ENCODE results near the gene PHF2.

PHF2 gene

DNA sequence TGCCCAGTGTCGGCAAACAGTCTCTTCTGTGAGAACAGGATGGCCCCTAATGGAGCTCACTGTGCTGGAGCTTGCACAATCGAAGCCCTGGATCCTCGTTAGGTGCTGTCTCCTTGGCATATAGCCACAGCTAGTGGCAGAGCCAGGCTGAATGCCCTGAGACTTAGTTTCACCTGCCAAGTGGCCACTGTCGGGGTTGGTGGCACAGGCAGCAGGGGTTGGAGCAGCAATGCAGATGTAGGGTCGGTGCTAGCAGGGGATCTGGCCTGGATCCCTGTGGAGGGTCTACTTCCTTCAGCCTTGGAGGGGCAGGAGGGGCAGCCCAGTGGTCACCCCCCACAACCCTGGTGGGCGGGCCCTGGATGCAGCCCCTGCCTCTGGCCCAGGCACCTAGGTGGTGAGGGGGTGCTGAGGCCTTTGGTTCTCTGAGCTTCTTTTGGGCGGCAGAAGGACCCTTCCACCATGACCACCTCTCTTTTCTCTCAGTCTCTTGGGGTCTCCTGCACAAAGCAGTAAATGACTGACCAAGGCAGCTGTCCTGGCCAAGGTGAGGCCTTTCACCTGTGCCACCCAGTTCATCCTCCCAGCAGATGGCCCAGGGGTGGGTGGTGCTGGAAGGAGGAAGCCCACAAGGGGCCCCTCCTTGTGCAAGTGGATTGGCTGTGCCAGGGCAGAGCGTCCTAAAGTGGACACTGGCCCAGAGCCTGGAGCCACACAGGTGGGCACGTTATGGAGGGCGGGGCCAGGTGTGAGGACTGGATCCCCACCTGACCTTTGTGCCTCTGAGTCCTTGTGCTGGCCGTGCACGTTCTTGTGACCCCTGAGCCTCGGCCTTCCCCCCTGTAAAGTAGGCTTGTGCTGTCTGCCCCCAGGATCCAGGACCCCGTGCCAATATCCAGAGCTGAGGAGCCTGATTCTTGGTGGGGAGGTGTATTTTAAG lies 44.8 kb downstream of the PHF2 start:
- H2AFZ ChIP-seq (ENCODE audit: low read length) = no peak overlapping the region
- H3F3A ChIP-seq (ENCODE audit: low read depth) = no peaks in the 10 kb centered on the region
- H4K20me1 ChIP-seq (ENCODE audit: insufficient read depth, low read length, poor library complexity, severe bottlenecking) = peaks cover 4% of the 10 kb centered on the region
- peaks cover 6% of the 10 kb centered on the region for H3K4me1 ChIP-seq (ENCODE audit: insufficient read depth, low read length, poor library complexity, severe bottlenecking)
- H3K4me2 ChIP-seq (ENCODE audit: low read depth, low read length, poor library complexity, severe bottlenecking) = no peak overlapping the region
- no peaks in the 10 kb centered on the region for H3K9me3 ChIP-seq (ENCODE audit: insufficient read depth, low read depth, low read length)
- TF ChIP-seq EZH2phosphoT487 (IDR thresholded peaks at IDR 0.05; ENCODE audit: borderline replicate concordance) = no peak
- TF ChIP-seq, protein P1, sequence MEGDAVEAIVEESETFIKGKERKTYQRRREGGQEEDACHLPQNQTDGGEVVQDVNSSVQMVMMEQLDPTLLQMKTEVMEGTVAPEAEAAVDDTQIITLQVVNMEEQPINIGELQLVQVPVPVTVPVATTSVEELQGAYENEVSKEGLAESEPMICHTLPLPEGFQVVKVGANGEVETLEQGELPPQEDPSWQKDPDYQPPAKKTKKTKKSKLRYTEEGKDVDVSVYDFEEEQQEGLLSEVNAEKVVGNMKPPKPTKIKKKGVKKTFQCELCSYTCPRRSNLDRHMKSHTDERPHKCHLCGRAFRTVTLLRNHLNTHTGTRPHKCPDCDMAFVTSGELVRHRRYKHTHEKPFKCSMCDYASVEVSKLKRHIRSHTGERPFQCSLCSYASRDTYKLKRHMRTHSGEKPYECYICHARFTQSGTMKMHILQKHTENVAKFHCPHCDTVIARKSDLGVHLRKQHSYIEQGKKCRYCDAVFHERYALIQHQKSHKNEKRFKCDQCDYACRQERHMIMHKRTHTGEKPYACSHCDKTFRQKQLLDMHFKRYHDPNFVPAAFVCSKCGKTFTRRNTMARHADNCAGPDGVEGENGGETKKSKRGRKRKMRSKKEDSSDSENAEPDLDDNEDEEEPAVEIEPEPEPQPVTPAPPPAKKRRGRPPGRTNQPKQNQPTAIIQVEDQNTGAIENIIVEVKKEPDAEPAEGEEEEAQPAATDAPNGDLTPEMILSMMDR (conservative IDR thresholded peaks at IDR 0.05; ENCODE audit: low read length) = no peak
- no peaks in the 10 kb centered on the region for H3K27me3 ChIP-seq (ENCODE audit: insufficient read depth, low read length, poor library complexity, severe bottlenecking)
- H3K4me3 ChIP-seq (ENCODE audit: low read length, poor library complexity, severe bottlenecking) = no peak overlapping the region
- H3K79me2 ChIP-seq (ENCODE audit: insufficient read depth, low read length) = peaks cover 70% of the 10 kb centered on the region; the same call in 1 of the 2 replicates
- no peak overlapping the region for H3K9ac ChIP-seq (ENCODE audit: low read depth, low read length, poor library complexity, severe bottlenecking)
- no peaks in the 10 kb centered on the region for H3K9me2 ChIP-seq (replicated peaks; ENCODE audit: low read depth, low read length)
- no peaks in the 10 kb centered on the region for H3K36me3 ChIP-seq (ENCODE audit: insufficient read depth, low read length)

DNA sequence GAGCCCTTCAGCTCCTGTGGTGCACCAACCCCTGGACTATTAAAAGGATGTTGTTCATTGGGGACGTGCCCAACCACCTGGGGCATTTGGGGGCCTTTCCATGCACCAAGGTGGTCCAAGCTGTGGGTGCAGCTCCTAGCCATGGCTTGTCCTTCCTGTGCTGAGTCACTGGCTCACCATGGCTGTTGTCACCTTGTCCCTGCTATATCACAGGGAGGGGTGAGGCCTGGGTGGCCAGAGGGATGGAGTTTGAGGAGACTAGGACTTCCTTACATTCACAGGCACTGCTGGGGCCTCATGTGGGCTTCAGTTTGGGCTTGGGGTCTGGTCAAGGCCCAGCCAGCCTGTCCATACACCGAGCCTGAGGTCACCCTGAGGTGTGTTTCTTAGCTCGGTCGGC lies 45.5 kb downstream of the PHF2 start:
- Histone ChIP-seq H3K9ac (ENCODE audit: low read depth, low read length, poor library complexity, severe bottlenecking) (no peak overlapping the region), H2AFZ (ENCODE audit: low read length) (no peak overlapping the region), H3K4me3 (ENCODE audit: low read length, poor library complexity, severe bottlenecking) (no peak overlapping the region), H3K9me3 (ENCODE audit: insufficient read depth, low read depth, low read length) (no peaks in the 10 kb centered on the region), H3F3A (ENCODE audit: low read depth) (no peaks in the 10 kb centered on the region), H3K4me1 (ENCODE audit: insufficient read depth, low read length, poor library complexity, severe bottlenecking) (peaks cover 6% of the 10 kb centered on the region), H3K36me3 (ENCODE audit: insufficient read depth, low read length) (no peaks in the 10 kb centered on the region), H4K20me1 (ENCODE audit: insufficient read depth, low read length, poor library complexity, severe bottlenecking) (peaks cover 4% of the 10 kb centered on the region), H3K79me2 (ENCODE audit: insufficient read depth, low read length) (peaks cover 68% of the 10 kb centered on the region; the same call in 1 of the 2 replicates), H3K27me3 (ENCODE audit: insufficient read depth, low read length, poor library complexity, severe bottlenecking) (no peaks in the 10 kb centered on the region), H3K9me2 (replicated peaks; ENCODE audit: low read depth, low read length) (no peaks in the 10 kb centered on the region), H3K4me2 (ENCODE audit: low read depth, low read length, poor library complexity, severe bottlenecking) (no peak overlapping the region)
- TF ChIP-seq, protein P1 (conservative IDR thresholded peaks at IDR 0.05; ENCODE audit: low read length) = no peak
- TF ChIP-seq EZH2phosphoT487 (IDR thresholded peaks at IDR 0.05; ENCODE audit: borderline replicate concordance) = no peak

DNA sequence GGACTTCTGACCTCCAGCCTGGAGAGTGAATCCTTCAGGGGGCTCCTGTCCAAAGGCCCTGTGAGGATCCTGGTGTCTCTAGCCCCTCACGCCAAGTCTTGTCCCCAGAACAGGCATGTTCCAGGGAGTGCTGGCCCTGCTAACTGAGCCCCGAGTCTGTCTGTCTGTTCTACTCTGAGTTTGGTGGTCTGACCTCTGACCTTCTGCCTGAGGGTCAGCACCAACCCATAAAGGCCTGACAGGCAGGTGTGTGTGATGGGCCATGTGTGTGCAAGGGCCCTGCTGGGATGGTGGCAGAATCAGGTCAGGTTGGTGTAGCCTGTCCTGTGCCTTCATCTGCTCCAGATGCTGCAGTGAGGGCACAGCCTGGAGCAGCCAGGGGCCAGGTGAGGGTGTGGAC lies 46.3 kb downstream of the PHF2 start:
- peaks cover 4% of the 10 kb centered on the region for H4K20me1 ChIP-seq (ENCODE audit: insufficient read depth, low read length, poor library complexity, severe bottlenecking)
- no peaks in the 10 kb centered on the region for H3K4me1 ChIP-seq (ENCODE audit: insufficient read depth, low read length, poor library complexity, severe bottlenecking)
- no peak overlapping the region for H3K9ac ChIP-seq (ENCODE audit: low read depth, low read length, poor library complexity, severe bottlenecking)
- no peaks in the 10 kb centered on the region for H3K9me2 ChIP-seq (replicated peaks; ENCODE audit: low read depth, low read length)
- H3K4me3 ChIP-seq (ENCODE audit: low read length, poor library complexity, severe bottlenecking) = no peak overlapping the region
- H3K9me3 ChIP-seq (ENCODE audit: insufficient read depth, low read depth, low read length) = peaks cover under 1% of the 10 kb centered on the region; the same call in 1 of the 2 replicates
- peaks cover 66% of the 10 kb centered on the region; the same call in 1 of the 2 replicates for H3K79me2 ChIP-seq (ENCODE audit: insufficient read depth, low read length)
- no peaks in the 10 kb centered on the region for H3K36me3 ChIP-seq (ENCODE audit: insufficient read depth, low read length)
- H3K27me3 ChIP-seq (ENCODE audit: insufficient read depth, low read length, poor library complexity, severe bottlenecking) = no peaks in the 10 kb centered on the region
- H3F3A ChIP-seq (ENCODE audit: low read depth) = no peaks in the 10 kb centered on the region
- TF ChIP-seq, protein P1 (conservative IDR thresholded peaks at IDR 0.05; ENCODE audit: low read length) = no peak
- no peak for TF ChIP-seq EZH2phosphoT487 (IDR thresholded peaks at IDR 0.05; ENCODE audit: borderline replicate concordance)
- H2AFZ ChIP-seq (ENCODE audit: low read length) = no peak overlapping the region
- H3K4me2 ChIP-seq (ENCODE audit: low read depth, low read length, poor library complexity, severe bottlenecking) = no peak overlapping the region
